Mucosa of descending colon (tissue), 3 donors: Measurements from ENCODE around the gene NF2. TPM values are rescaled to one million over a fixed set of nuclear protein-coding genes. Genes with fewer than 3 reads are reported as not detected.

Source experiments
- ATAC-seq: fragments of 200-7000 bp; cut with Tn5 transposase; one replicate; pipeline ENCODE4 v1.9.1; 2020; ENCODE audit warnings: mild to moderate bottlenecking, moderate library complexity
- DNase-seq, 3 donors: peaks; one replicate each; pipeline ENCODE4 v3.0.0-alpha.2; 2020
- H3K36me3 ChIP-seq: fragments of 200-600 bp; one replicate; pipeline ENCODE4 v1.8.0; 2021; ENCODE audit warnings: low read depth, mild to moderate bottlenecking
- H3K4me1 ChIP-seq: fragments of 200-600 bp; one replicate; pipeline ENCODE4 v1.8.0; 2021; ENCODE audit warnings: low read depth, mild to moderate bottlenecking
- H3K4me3 ChIP-seq: fragments of 200-600 bp; one replicate; pipeline ENCODE4 v1.8.0; 2021; ENCODE audit warnings: mild to moderate bottlenecking
- H3K9me3 ChIP-seq: fragments of 200-600 bp; one replicate; pipeline ENCODE4 v1.8.0; 2021; ENCODE audit warnings: mild to moderate bottlenecking
- CTCF ChIP-seq: fragments of 200-600 bp; IDR thresholded peaks from one replicate; pipeline ENCODE4 v1.8.0; 2022; ENCODE audit warnings: antibody characterized with exemption, mild to moderate bottlenecking
- intact Hi-C, 2 donors: fragments of 100-400 bp; cut with DNase I in 1 of 2; cut with micrococcal nuclease in 1 of 2; formaldehyde crosslinking; loops; one replicate each; pipeline versions ENCODE4 v1.11.0 to v1.11.1; 2022; cut with DNase I, micrococcal nuclease
- total RNA-seq, 3 donors: library from RNA; stranded (reverse); fragmentation: NEBNext Ultra II Directional in 2 of 3; extraction: Animal tissue kit (Norgen Biotek cat#: 25700) in 2 of 3; gene quantifications; one replicate each; pipeline versions ENCODE4 v1.2.1 to v1.2.4, GENCODE V29; 2021 to 2023
- donor health status: DM: no; HTN: no; CAD: no; lungs with moderate emphysema.
- donor health status: DM: no; HTN: no; CAD: no.
- donor health status: DM: no; HTN: yes; CAD: no.

Gene NF2
- total RNA-seq, 3 donors from 2014 or later: 32.3 to 45.2 (median 43.1) TPM

DNA sequence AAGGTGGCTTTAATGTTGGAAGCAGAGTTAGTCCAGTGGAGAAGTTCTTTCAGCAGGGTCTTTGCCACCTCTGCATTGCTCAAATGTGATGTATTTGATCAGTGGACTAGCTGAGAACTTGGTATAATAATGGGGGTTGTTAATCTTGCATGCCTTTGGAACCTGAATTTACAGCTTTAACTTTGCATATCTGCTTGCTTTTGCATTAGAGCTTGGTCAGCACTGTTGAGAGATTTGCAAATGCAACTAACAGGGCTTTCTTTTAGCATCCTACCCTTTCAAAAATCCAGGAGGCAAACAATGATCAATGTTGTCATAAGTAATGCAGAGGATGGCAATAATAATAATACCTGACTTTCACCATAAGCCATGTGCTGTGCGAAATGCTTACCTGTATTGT is 48.2 kb downstream of the NF2 start:
- H3K36me3 ChIP-seq: no peaks in the 10 kb centered on the region
- no peak for DNase-seq
- ATAC-seq: no peak
- TF ChIP-seq CTCF: no peak
- intact Hi-C loops: no loop called here
- no peak overlapping the region for H3K4me3 ChIP-seq
- no peaks in the 10 kb centered on the region for H3K4me1 ChIP-seq
- no peaks in the 10 kb centered on the region for H3K9me3 ChIP-seq

- intact Hi-C loops: no loop called here
- DNase-seq: no peak
- no peak for TF ChIP-seq CTCF
- H3K4me1 ChIP-seq: no peaks in the 10 kb centered on the region
- no peak overlapping the region for H3K4me3 ChIP-seq
- H3K36me3 ChIP-seq: no peaks in the 10 kb centered on the region
- no peak for ATAC-seq
- no peaks in the 10 kb centered on the region for H3K9me3 ChIP-seq
Observed at GRCh38 chr22:29654420-29654819, 51.0 kb downstream of the NF2 start.

DNA sequence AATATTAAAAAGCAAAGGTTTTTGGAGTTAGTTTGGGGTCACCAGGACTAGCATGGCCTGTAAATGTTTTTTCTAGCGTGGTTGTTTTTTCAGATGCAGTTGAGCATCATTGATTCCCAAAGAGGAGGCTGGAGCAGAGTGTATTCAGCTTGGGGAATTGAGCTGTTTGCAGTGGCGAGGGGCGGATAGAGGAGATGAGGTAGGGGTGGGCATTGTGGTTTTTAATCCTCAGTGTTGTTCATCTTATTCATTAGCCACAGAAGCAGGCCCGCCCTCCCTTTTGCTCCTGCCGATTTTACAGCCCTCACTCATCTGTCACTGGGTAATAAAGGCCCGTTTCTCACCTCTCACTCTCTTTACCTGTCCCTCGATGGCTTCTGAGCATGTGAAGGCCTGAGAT is 51.4 kb downstream of the NF2 start:
- ATAC-seq: peak; percentile 40
- H3K4me1 ChIP-seq: no peaks in the 10 kb centered on the region
- no peaks in the 10 kb centered on the region for H3K9me3 ChIP-seq
- H3K4me3 ChIP-seq: no peak overlapping the region
- no peak for TF ChIP-seq CTCF
- DNase-seq: no peak
- no peaks in the 10 kb centered on the region for H3K36me3 ChIP-seq
- intact Hi-C loops: no loop called here

DNA sequence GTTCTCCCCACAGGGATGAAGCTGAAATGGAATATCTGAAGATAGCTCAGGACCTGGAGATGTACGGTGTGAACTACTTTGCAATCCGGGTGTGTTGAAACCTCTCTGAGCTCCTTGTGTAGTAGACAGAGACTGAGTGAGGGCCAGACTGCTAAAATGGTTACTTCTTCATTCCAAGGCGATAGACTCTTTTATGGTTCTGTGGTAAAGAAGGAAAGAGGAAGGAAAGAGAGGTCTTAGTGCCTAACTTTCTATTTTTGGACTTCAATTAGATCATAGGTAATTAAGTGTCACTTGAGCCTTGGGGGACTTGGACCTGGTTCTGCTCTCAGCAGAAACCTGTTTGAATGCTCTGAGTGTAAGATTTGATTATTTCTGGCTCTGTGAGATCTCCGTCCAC is 54.7 kb downstream of the NF2 start:
- intact Hi-C loops: no loop called here
- Histone ChIP-seq H3K4me1 (no peaks in the 10 kb centered on the region), H3K36me3 (no peaks in the 10 kb centered on the region), H3K9me3 (no peaks in the 10 kb centered on the region), H3K4me3 (no peak overlapping the region)
- no peak for TF ChIP-seq CTCF
- DNase-seq: no peak
- ATAC-seq: no peak

DNA sequence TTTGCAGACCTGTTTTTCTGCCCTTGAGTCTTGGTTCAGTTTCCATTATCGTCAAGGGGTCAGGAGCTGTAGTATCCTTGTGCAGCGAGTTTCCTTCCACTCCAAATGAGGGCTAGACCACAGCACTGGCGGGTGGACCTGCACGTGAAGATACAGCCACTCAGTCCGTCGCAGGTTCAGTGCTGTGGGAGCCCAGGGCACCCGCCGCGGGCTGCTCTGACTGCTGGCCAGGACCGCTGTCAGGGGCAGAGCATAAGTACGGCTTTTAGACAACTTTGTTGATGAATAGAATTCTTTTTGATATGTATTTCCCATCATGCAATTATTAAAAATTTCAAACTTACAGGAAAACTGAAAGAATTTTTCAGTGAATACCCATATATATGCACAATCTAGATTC is 56.6 kb downstream of the NF2 start:
- ATAC-seq: no peak
- DNase-seq: no peak
- no peaks in the 10 kb centered on the region for H3K4me1 ChIP-seq
- intact Hi-C loops: no loop called here
- no peak overlapping the region for H3K4me3 ChIP-seq
- H3K9me3 ChIP-seq: no peaks in the 10 kb centered on the region
- TF ChIP-seq CTCF: no peak
- H3K36me3 ChIP-seq: no peaks in the 10 kb centered on the region

DNA sequence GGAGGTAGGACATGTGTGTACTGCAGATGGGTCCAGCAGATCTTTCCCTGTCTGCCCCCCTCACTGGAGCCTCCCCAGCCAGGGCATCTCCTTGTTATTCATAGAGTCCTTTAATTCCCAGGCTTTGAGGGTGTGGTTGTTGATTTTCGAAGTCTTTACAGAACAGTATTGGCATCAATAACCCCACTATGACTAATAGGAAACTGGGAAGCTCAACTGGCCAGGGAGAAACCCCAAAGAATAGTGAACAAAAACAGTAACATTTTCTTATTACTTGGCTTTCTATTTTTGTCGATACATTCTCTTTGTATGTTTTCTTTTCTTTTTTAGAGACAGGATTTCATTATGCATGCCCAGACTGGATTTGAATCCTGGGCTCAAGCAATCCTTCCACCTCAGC is 57.9 kb downstream of the NF2 start:
- intact Hi-C loops: no loop called here
- DNase-seq (no peak), ATAC-seq (no peak)
- Histone ChIP-seq H3K4me1 (no peaks in the 10 kb centered on the region), H3K36me3 (no peaks in the 10 kb centered on the region), H3K9me3 (no peaks in the 10 kb centered on the region), H3K4me3 (no peak overlapping the region)
- TF ChIP-seq CTCF: no peak
